Loucy (cell line): ENCODE results near the gene PCAT6.

ENCODE experiments used
- EZH2phosphoT487 ChIP-seq: fragments of 200-600 bp; IDR thresholded peaks from 2 replicates; pipeline ENCODE4 v1.6.1; 2018; ENCODE audit warnings: antibody characterized with exemption, mild to moderate bottlenecking, moderate library complexity, borderline replicate concordance
- TF ChIP-seq, protein P1 (sequence below): fragments of 200-600 bp; sonication (generic); conservative IDR thresholded peaks from 2 replicates; pipeline ENCODE4 v1.5.1; 2014; ENCODE audit warnings: mild to moderate bottlenecking, antibody characterized with exemption, low read length

DNA sequence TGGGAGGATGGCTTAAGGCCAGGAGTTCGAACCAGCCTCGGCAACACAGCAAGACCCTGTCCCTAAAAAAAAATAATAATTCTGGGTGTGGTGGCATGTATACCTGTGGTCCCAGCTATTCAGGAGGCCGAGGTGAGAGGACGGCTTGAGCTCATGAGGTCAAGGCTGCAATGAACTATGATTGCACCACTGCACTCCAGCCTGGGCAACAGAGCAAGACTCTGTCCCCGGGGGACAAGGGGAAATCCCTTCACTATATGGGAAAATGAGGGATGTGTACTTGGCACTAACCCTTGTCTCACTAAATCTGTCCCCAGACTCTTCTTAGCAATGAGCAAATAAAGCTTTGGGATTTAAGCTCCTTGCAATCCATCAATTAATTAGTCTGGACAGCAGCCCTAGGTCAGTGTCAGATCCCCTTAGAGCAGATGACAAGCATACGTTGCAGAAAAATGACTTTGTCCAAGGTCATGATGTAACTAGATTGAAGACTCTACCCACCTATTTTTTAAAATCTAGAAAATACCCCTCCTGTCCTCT is 11.9 kb upstream of the PCAT6 start:
- TF ChIP-seq, protein P1, sequence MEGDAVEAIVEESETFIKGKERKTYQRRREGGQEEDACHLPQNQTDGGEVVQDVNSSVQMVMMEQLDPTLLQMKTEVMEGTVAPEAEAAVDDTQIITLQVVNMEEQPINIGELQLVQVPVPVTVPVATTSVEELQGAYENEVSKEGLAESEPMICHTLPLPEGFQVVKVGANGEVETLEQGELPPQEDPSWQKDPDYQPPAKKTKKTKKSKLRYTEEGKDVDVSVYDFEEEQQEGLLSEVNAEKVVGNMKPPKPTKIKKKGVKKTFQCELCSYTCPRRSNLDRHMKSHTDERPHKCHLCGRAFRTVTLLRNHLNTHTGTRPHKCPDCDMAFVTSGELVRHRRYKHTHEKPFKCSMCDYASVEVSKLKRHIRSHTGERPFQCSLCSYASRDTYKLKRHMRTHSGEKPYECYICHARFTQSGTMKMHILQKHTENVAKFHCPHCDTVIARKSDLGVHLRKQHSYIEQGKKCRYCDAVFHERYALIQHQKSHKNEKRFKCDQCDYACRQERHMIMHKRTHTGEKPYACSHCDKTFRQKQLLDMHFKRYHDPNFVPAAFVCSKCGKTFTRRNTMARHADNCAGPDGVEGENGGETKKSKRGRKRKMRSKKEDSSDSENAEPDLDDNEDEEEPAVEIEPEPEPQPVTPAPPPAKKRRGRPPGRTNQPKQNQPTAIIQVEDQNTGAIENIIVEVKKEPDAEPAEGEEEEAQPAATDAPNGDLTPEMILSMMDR: no peak
- TF ChIP-seq EZH2phosphoT487: no peak
